Measurements from ENCODE around the gene RDH5. TPM values are rescaled to one million over a fixed set of nuclear protein-coding genes. Genes with fewer than 3 reads are reported as not detected.

Gene RDH5
- total and polyA plus RNA-seq, 9 donors = 8.6 to 45.9 (median 20.8) TPM

- no peak overlapping the region for H3K27ac ChIP-seq (ENCODE audit: low read length)
- WGBS (ENCODE audit: insufficient coverage) = 81% methylated on average over 4 of the region's 7 CpGs
- no peaks in the 10 kb centered on the region for H3K27me3 ChIP-seq (ENCODE audit: control insufficient read depth, insufficient read depth, low read length)
- peaks cover 3% of the 10 kb centered on the region for H3K4me1 ChIP-seq (ENCODE audit: control insufficient read depth, insufficient read depth, low read length)
- peaks cover 88% of the 10 kb centered on the region for H3K36me3 ChIP-seq (ENCODE audit: control insufficient read depth, insufficient read depth, low read length)
- no peaks in the 10 kb centered on the region for H3K9me3 ChIP-seq (replicated peaks; ENCODE audit: control insufficient read depth, low read depth, low read length)
- no peak for DNase-seq
- no peak overlapping the region for H3K4me3 ChIP-seq (ENCODE audit: low read length)
Measured at GRCh38 chr12:55695349-55695748, 24.8 kb upstream of the RDH5 start.

GRCh38 chr12:55696141-55696540, 24.1 kb upstream of the RDH5 start:
- Histone ChIP-seq H3K4me1 (ENCODE audit: control insufficient read depth, insufficient read depth, low read length) (peaks cover 11% of the 10 kb centered on the region), H3K27me3 (ENCODE audit: control insufficient read depth, insufficient read depth, low read length) (no peaks in the 10 kb centered on the region), H3K9me3 (replicated peaks; ENCODE audit: control insufficient read depth, low read depth, low read length) (no peaks in the 10 kb centered on the region), H3K4me3 (ENCODE audit: low read length) (no peak overlapping the region), H3K36me3 (ENCODE audit: control insufficient read depth, insufficient read depth, low read length) (peaks cover 94% of the 10 kb centered on the region), H3K27ac (ENCODE audit: low read length) (no peak overlapping the region)
- DNase-seq = no peak
- WGBS (ENCODE audit: insufficient coverage) = no CpG with 5 or more reads among the region's 6 CpGs

- peaks cover 91% of the 10 kb centered on the region for H3K36me3 ChIP-seq (ENCODE audit: control insufficient read depth, insufficient read depth, low read length)
- DNase-seq = no peak
- no peak overlapping the region for H3K4me3 ChIP-seq (ENCODE audit: low read length)
- H3K9me3 ChIP-seq (replicated peaks; ENCODE audit: control insufficient read depth, low read depth, low read length) = no peaks in the 10 kb centered on the region
- no peaks in the 10 kb centered on the region for H3K27me3 ChIP-seq (ENCODE audit: control insufficient read depth, insufficient read depth, low read length)
- WGBS (ENCODE audit: insufficient coverage) = 78% methylated on average over 9 of the region's 19 CpGs
- H3K4me1 ChIP-seq (ENCODE audit: control insufficient read depth, insufficient read depth, low read length) = peaks cover 14% of the 10 kb centered on the region
- no peak overlapping the region for H3K27ac ChIP-seq (ENCODE audit: low read length)
Measured at GRCh38 chr12:55696796-55697462, 23.3 kb upstream of the RDH5 start.

GRCh38 chr12:55697686-55698085, 22.5 kb upstream of the RDH5 start:
- Histone ChIP-seq H3K27me3 (ENCODE audit: control insufficient read depth, insufficient read depth, low read length) (no peaks in the 10 kb centered on the region), H3K36me3 (ENCODE audit: control insufficient read depth, insufficient read depth, low read length) (peaks cover 89% of the 10 kb centered on the region), H3K4me3 (ENCODE audit: low read length) (no peak overlapping the region), H3K4me1 (ENCODE audit: control insufficient read depth, insufficient read depth, low read length) (peaks cover 18% of the 10 kb centered on the region), H3K9me3 (replicated peaks; ENCODE audit: control insufficient read depth, low read depth, low read length) (no peaks in the 10 kb centered on the region), H3K27ac (ENCODE audit: low read length) (no peak overlapping the region)
- WGBS (ENCODE audit: insufficient coverage) = 85% methylated on average over 5 of the region's 7 CpGs
- no peak for DNase-seq

- no peaks in the 10 kb centered on the region for H3K27me3 ChIP-seq (ENCODE audit: control insufficient read depth, insufficient read depth, low read length)
- no peaks in the 10 kb centered on the region for H3K9me3 ChIP-seq (replicated peaks; ENCODE audit: control insufficient read depth, low read depth, low read length)
- no peak overlapping the region for H3K27ac ChIP-seq (ENCODE audit: low read length)
- peaks cover 84% of the 10 kb centered on the region for H3K36me3 ChIP-seq (ENCODE audit: control insufficient read depth, insufficient read depth, low read length)
- WGBS (ENCODE audit: insufficient coverage) = 82% methylated on average over 14 of the region's 16 CpGs
- no peak for DNase-seq
- H3K4me1 ChIP-seq (ENCODE audit: control insufficient read depth, insufficient read depth, low read length) = peaks cover 26% of the 10 kb centered on the region
- no peak overlapping the region for H3K4me3 ChIP-seq (ENCODE audit: low read length)
Measured at GRCh38 chr12:55698241-55698955, 21.8 kb upstream of the RDH5 start.

- peaks cover 78% of the 10 kb centered on the region for H3K36me3 ChIP-seq (ENCODE audit: control insufficient read depth, insufficient read depth, low read length)
- peaks cover 31% of the 10 kb centered on the region for H3K4me1 ChIP-seq (ENCODE audit: control insufficient read depth, insufficient read depth, low read length)
- no peak overlapping the region for H3K4me3 ChIP-seq (ENCODE audit: low read length)
- no peaks in the 10 kb centered on the region for H3K9me3 ChIP-seq (replicated peaks; ENCODE audit: control insufficient read depth, low read depth, low read length)
- no CpG with 5 or more reads among the region's 1 CpG for WGBS (ENCODE audit: insufficient coverage)
- no peak for DNase-seq
- no peaks in the 10 kb centered on the region for H3K27me3 ChIP-seq (ENCODE audit: control insufficient read depth, insufficient read depth, low read length)
- H3K27ac ChIP-seq (ENCODE audit: low read length) = no peak overlapping the region
Measured at GRCh38 chr12:55698965-55699364, 21.2 kb upstream of the RDH5 start.

GRCh38 chr12:55699471-55700055, 20.6 kb upstream of the RDH5 start:
- no peaks in the 10 kb centered on the region for H3K27me3 ChIP-seq (ENCODE audit: control insufficient read depth, insufficient read depth, low read length)
- no peak for DNase-seq
- H3K9me3 ChIP-seq (replicated peaks; ENCODE audit: control insufficient read depth, low read depth, low read length) = no peaks in the 10 kb centered on the region
- no peak overlapping the region for H3K4me3 ChIP-seq (ENCODE audit: low read length)
- no peak overlapping the region for H3K27ac ChIP-seq (ENCODE audit: low read length)
- H3K36me3 ChIP-seq (ENCODE audit: control insufficient read depth, insufficient read depth, low read length) = peaks cover 72% of the 10 kb centered on the region
- peaks cover 37% of the 10 kb centered on the region for H3K4me1 ChIP-seq (ENCODE audit: control insufficient read depth, insufficient read depth, low read length)
- 63% methylated on average over 5 of the region's 5 CpGs for WGBS (ENCODE audit: insufficient coverage)

GRCh38 chr12:55700255-55701018, 19.8 kb upstream of the RDH5 start:
- 80% methylated on average over 13 of the region's 21 CpGs for WGBS (ENCODE audit: insufficient coverage)
- no peaks in the 10 kb centered on the region for H3K9me3 ChIP-seq (replicated peaks; ENCODE audit: control insufficient read depth, low read depth, low read length)
- no peak overlapping the region for H3K4me3 ChIP-seq (ENCODE audit: low read length)
- no peaks in the 10 kb centered on the region for H3K27me3 ChIP-seq (ENCODE audit: control insufficient read depth, insufficient read depth, low read length)
- peak; percentile 56 for DNase-seq
- H3K36me3 ChIP-seq (ENCODE audit: control insufficient read depth, insufficient read depth, low read length) = peaks cover 63% of the 10 kb centered on the region
- peak overlapping the region; percentile 29 for H3K27ac ChIP-seq (ENCODE audit: low read length)
- peaks cover 46% of the 10 kb centered on the region for H3K4me1 ChIP-seq (ENCODE audit: control insufficient read depth, insufficient read depth, low read length)

GRCh38 chr12:55702861-55703260, 17.3 kb upstream of the RDH5 start:
- Histone ChIP-seq H3K27ac (ENCODE audit: low read length) (peak overlapping the region; percentile 94), H3K27me3 (ENCODE audit: control insufficient read depth, insufficient read depth, low read length) (peaks cover 8% of the 10 kb centered on the region), H3K36me3 (ENCODE audit: control insufficient read depth, insufficient read depth, low read length) (peaks cover 39% of the 10 kb centered on the region), H3K9me3 (replicated peaks; ENCODE audit: control insufficient read depth, low read depth, low read length) (no peaks in the 10 kb centered on the region), H3K4me1 (ENCODE audit: control insufficient read depth, insufficient read depth, low read length) (peaks cover 65% of the 10 kb centered on the region), H3K4me3 (ENCODE audit: low read length) (peak overlapping the region; percentile 11)
- no peak for DNase-seq
- WGBS (ENCODE audit: insufficient coverage) = 88% methylated on average over 5 of the region's 8 CpGs

- Histone ChIP-seq H3K36me3 (ENCODE audit: control insufficient read depth, insufficient read depth, low read length) (peaks cover 35% of the 10 kb centered on the region), H3K4me1 (ENCODE audit: control insufficient read depth, insufficient read depth, low read length) (peaks cover 68% of the 10 kb centered on the region), H3K9me3 (replicated peaks; ENCODE audit: control insufficient read depth, low read depth, low read length) (no peaks in the 10 kb centered on the region), H3K4me3 (ENCODE audit: low read length) (peak overlapping the region; percentile 86), H3K27ac (ENCODE audit: low read length) (peak overlapping the region; percentile 94), H3K27me3 (ENCODE audit: control insufficient read depth, insufficient read depth, low read length) (peaks cover 8% of the 10 kb centered on the region)
- DNase-seq = peak; percentile 94
- 65% methylated on average over 2 of the region's 2 CpGs for WGBS (ENCODE audit: insufficient coverage)
Measured at GRCh38 chr12:55703288-55703687, 16.9 kb upstream of the RDH5 start.

Measured in muscle of leg (tissue), 11 donors.